Stimulated activated naive CD8-positive, alpha-beta T cell treated with anti-CD3 and anti-CD28 coated beads, Interleukin-15, amount 100 ng/mL, for 72 hours (primary cell): Measurements from ENCODE around the gene CDC40.
"Not testable (repeated sequence)": the region's sequence is repeated elsewhere in the genome, so short reads cannot be mapped to it uniquely, and the experiment has no call there.

Experiments used
- ATAC-seq: fragments of 150-1000 bp; cut with Tn5 transposase; 2 replicates; pipeline ENCODE4 v1.10.0; 2021; ENCODE audit warnings: mild to moderate bottlenecking, moderate library complexity
- DNase-seq, 2 donors: peaks; one replicate each; pipeline ENCODE4 v3.0.0; 2021 to 2022
- H3K27ac Mint-ChIP-seq, 2 donors: one replicate each; pipeline ENCODE4 v1.8.0; 2022; ENCODE audit warnings: mild to moderate bottlenecking in 2 of 2, mixed read lengths in 2 of 2, moderate library complexity in 2 of 2
- H3K27me3 Mint-ChIP-seq: one replicate; pipeline ENCODE4 v1.8.0; 2022; ENCODE audit warnings: mixed read lengths
- H3K4me1 Mint-ChIP-seq: one replicate; pipeline ENCODE4 v1.8.0; 2022; ENCODE audit warnings: mild to moderate bottlenecking, mixed read lengths
- H3K4me3 Mint-ChIP-seq, 2 donors: one replicate each; pipeline ENCODE4 v1.8.0; 2022; ENCODE audit warnings: mild to moderate bottlenecking in 2 of 2, mixed read lengths in 2 of 2, moderate library complexity in 1 of 2
- H3K9me3 Mint-ChIP-seq, 2 donors: one replicate each; pipeline ENCODE4 v1.8.0; 2022; ENCODE audit warnings: mixed read lengths in 2 of 2

CDC40 gene

GRCh38 chr6:110239526-110240274 lies 59.5 kb downstream of the CDC40 start:
- no peak for ATAC-seq

GRCh38 chr6:110244621-110245020 lies 64.4 kb downstream of the CDC40 start:
- H3K9me3 Mint-ChIP-seq, H3K27me3 Mint-ChIP-seq, DNase-seq, ATAC-seq, H3K4me3 Mint-ChIP-seq, H3K4me1 Mint-ChIP-seq: not testable (repeated sequence)
- H3K27ac Mint-ChIP-seq: peak overlapping the region; percentile 29 to 57

More at GRCh38 chr6:110239526-110240274, 59.5 kb downstream of the CDC40 start:
- no peaks in the 10 kb centered on the region for H3K4me1 Mint-ChIP-seq
- H3K27me3 Mint-ChIP-seq: no peaks in the 10 kb centered on the region
- peak overlapping the region in 1 of 2 donors; percentile 19 for H3K27ac Mint-ChIP-seq
- H3K9me3 Mint-ChIP-seq: no peaks in the 10 kb centered on the region
- no peak overlapping the region for H3K4me3 Mint-ChIP-seq
- DNase-seq: no peak

GRCh38 chr6:110246378-110246777 lies 66.2 kb downstream of the CDC40 start:
- Mint-ChIP-seq H3K9me3 (peaks cover 0 to 3% of the 10 kb centered on the region in 2 donors), H3K4me1 (no peaks in the 10 kb centered on the region), H3K4me3 (no peak overlapping the region), H3K27me3 (no peaks in the 10 kb centered on the region), H3K27ac (no peak overlapping the region)
- no peak for DNase-seq
- ATAC-seq: no peak

GRCh38 chr6:110246900-110247546 lies 66.8 kb downstream of the CDC40 start:
- Mint-ChIP-seq H3K9me3 (peaks cover 0 to 3% of the 10 kb centered on the region in 2 donors), H3K4me3 (no peak overlapping the region), H3K27ac (no peak overlapping the region), H3K4me1 (no peaks in the 10 kb centered on the region), H3K27me3 (no peaks in the 10 kb centered on the region)
- ATAC-seq (no peak), DNase-seq (no peak)

GRCh38 chr6:110250058-110250457 lies 69.8 kb downstream of the CDC40 start:
- Mint-ChIP-seq H3K4me1 (no peaks in the 10 kb centered on the region), H3K27ac (no peak overlapping the region)

GRCh38 chr6:110250838-110251237 lies 70.6 kb downstream of the CDC40 start:
- H3K27me3 Mint-ChIP-seq: no peaks in the 10 kb centered on the region
- no peak overlapping the region for H3K27ac Mint-ChIP-seq
- ATAC-seq: no peak
- H3K4me3 Mint-ChIP-seq: no peak overlapping the region
- H3K4me1 Mint-ChIP-seq: no peaks in the 10 kb centered on the region
- H3K9me3 Mint-ChIP-seq: peaks cover 0 to 8% of the 10 kb centered on the region in 2 donors
- DNase-seq: no peak

More at GRCh38 chr6:110250058-110250457, 69.8 kb downstream of the CDC40 start:
- H3K27me3 Mint-ChIP-seq: no peaks in the 10 kb centered on the region
- H3K4me3 Mint-ChIP-seq: no peak overlapping the region
- peaks cover 0 to 8% of the 10 kb centered on the region in 2 donors for H3K9me3 Mint-ChIP-seq
- DNase-seq (no peak), ATAC-seq (no peak)

GRCh38 chr6:110255211-110255750 lies 75.1 kb downstream of the CDC40 start:
- peaks cover 13 to 16% of the 10 kb centered on the region in 2 donors for H3K9me3 Mint-ChIP-seq
- no peak overlapping the region for H3K27ac Mint-ChIP-seq
- H3K27me3 Mint-ChIP-seq: no peaks in the 10 kb centered on the region
- no peaks in the 10 kb centered on the region for H3K4me1 Mint-ChIP-seq
- DNase-seq (no peak), ATAC-seq (no peak)
- H3K4me3 Mint-ChIP-seq: no peak overlapping the region

GRCh38 chr6:110256366-110256765 lies 76.1 kb downstream of the CDC40 start:
- ATAC-seq: no peak
- Mint-ChIP-seq H3K9me3 (peaks cover 15 to 24% of the 10 kb centered on the region in 2 donors), H3K4me3 (no peak overlapping the region), H3K4me1 (no peaks in the 10 kb centered on the region), H3K27me3 (no peaks in the 10 kb centered on the region), H3K27ac (no peak overlapping the region)
- no peak for DNase-seq

GRCh38 chr6:110265273-110265672 lies 85.0 kb downstream of the CDC40 start:
- Mint-ChIP-seq H3K9me3 (peaks cover 20 to 26% of the 10 kb centered on the region in 2 donors), H3K4me3 (no peak overlapping the region), H3K4me1 (no peaks in the 10 kb centered on the region), H3K27ac (no peak overlapping the region), H3K27me3 (no peaks in the 10 kb centered on the region)
- DNase-seq (no peak), ATAC-seq (no peak)

- Mint-ChIP-seq H3K4me3 (no peak overlapping the region), H3K4me1 (no peaks in the 10 kb centered on the region), H3K27ac (no peak overlapping the region), H3K9me3 (peaks cover 7 to 15% of the 10 kb centered on the region in 2 donors), H3K27me3 (no peaks in the 10 kb centered on the region)
- DNase-seq (no peak), ATAC-seq (no peak)
Measured at GRCh38 chr6:110266996-110267395, 86.8 kb downstream of the CDC40 start.

GRCh38 chr6:110269623-110270022 lies 89.4 kb downstream of the CDC40 start:
- no peaks in the 10 kb centered on the region for H3K4me1 Mint-ChIP-seq
- DNase-seq (no peak), ATAC-seq (no peak)
- H3K9me3 Mint-ChIP-seq: peaks cover 7 to 12% of the 10 kb centered on the region in 2 donors
- no peaks in the 10 kb centered on the region for H3K27me3 Mint-ChIP-seq
- H3K4me3 Mint-ChIP-seq: no peak overlapping the region
- no peak overlapping the region for H3K27ac Mint-ChIP-seq

GRCh38 chr6:110270165-110270564 lies 89.9 kb downstream of the CDC40 start:
- no peak for ATAC-seq
- Mint-ChIP-seq H3K27ac (no peak overlapping the region), H3K4me1 (no peaks in the 10 kb centered on the region), H3K27me3 (no peaks in the 10 kb centered on the region), H3K4me3 (no peak overlapping the region), H3K9me3 (peaks cover 7 to 12% of the 10 kb centered on the region in 2 donors)
- no peak for DNase-seq

GRCh38 chr6:110271732-110272022 lies 91.5 kb downstream of the CDC40 start:
- Mint-ChIP-seq H3K4me3 (no peak overlapping the region), H3K27ac (no peak overlapping the region), H3K9me3 (peaks cover 5 to 7% of the 10 kb centered on the region in 2 donors), H3K27me3 (no peaks in the 10 kb centered on the region), H3K4me1 (no peaks in the 10 kb centered on the region)
- ATAC-seq (no peak), DNase-seq (no peak)

- DNase-seq, H3K9me3 Mint-ChIP-seq, ATAC-seq, H3K4me3 Mint-ChIP-seq, H3K27me3 Mint-ChIP-seq, H3K27ac Mint-ChIP-seq, H3K4me1 Mint-ChIP-seq: not testable (repeated sequence)
Measured at GRCh38 chr6:110272781-110273180, 92.6 kb downstream of the CDC40 start.

- Mint-ChIP-seq H3K4me3 (no peak overlapping the region), H3K4me1 (no peaks in the 10 kb centered on the region), H3K9me3 (peaks cover 0 to 7% of the 10 kb centered on the region in 2 donors), H3K27me3 (no peaks in the 10 kb centered on the region), H3K27ac (no peak overlapping the region)
- no peak for DNase-seq
- ATAC-seq: no peak
Measured at GRCh38 chr6:110277100-110277665, 97.0 kb downstream of the CDC40 start.
